Neuron (in vitro differentiated cells): ENCODE measurements around the gene DES.

Experiments
- H2AFZ ChIP-seq: one replicate; pipeline ENCODE4 v1.6.1; 2013; ENCODE audit warnings: low read depth, mild to moderate bottlenecking, inconsistent platforms, low read length, moderate library complexity
- H3K27me3 ChIP-seq: one replicate; pipeline ENCODE4 v1.6.1; 2013; ENCODE audit warnings: low read length; ENCODE audit not compliant: insufficient read depth
- H3K36me3 ChIP-seq: one replicate; pipeline ENCODE4 v1.6.1; 2013; ENCODE audit warnings: low read length; ENCODE audit not compliant: insufficient read depth
- H3K4me1 ChIP-seq: one replicate; pipeline ENCODE4 v1.6.1; 2013; ENCODE audit warnings: low read length; ENCODE audit not compliant: insufficient read depth
- H3K4me3 ChIP-seq: 2 replicates; pipeline ENCODE4 v1.5.1; 2013; ENCODE audit warnings: mild to moderate bottlenecking, low read length, moderate library complexity
- H3K9me3 ChIP-seq: one replicate; pipeline ENCODE4 v1.6.1; 2013; ENCODE audit warnings: low read length

The DES gene

GRCh38 chr2:219440388-219441256, 22.4 kb downstream of the DES start:
- Histone ChIP-seq H3K4me3 (no peak overlapping the region), H3K9me3 (no peaks in the 10 kb centered on the region), H3K4me1 (peaks cover 19% of the 10 kb centered on the region), H3K27me3 (peaks cover 55% of the 10 kb centered on the region), H3K36me3 (no peaks in the 10 kb centered on the region), H2AFZ (no peak overlapping the region)

- Histone ChIP-seq H3K9me3 (no peaks in the 10 kb centered on the region), H3K4me3 (peak overlapping the region; percentile 49), H3K36me3 (no peaks in the 10 kb centered on the region), H3K27me3 (peaks cover 45% of the 10 kb centered on the region), H2AFZ (no peak overlapping the region), H3K4me1 (peaks cover 29% of the 10 kb centered on the region)
These were observed 23.5 kb downstream of the DES start for GRCh38 chr2:219441451-219442255.

GRCh38 chr2:219442256-219443015, 24.3 kb downstream of the DES start:
- Histone ChIP-seq H2AFZ (no peak overlapping the region), H3K27me3 (peaks cover 37% of the 10 kb centered on the region), H3K4me3 (peak overlapping the region; percentile 49), H3K4me1 (peaks cover 31% of the 10 kb centered on the region), H3K36me3 (no peaks in the 10 kb centered on the region), H3K9me3 (no peaks in the 10 kb centered on the region)

GRCh38 chr2:219443016-219443696, 25.0 kb downstream of the DES start:
- Histone ChIP-seq H3K9me3 (no peaks in the 10 kb centered on the region), H3K27me3 (peaks cover 30% of the 10 kb centered on the region), H3K4me1 (peaks cover 31% of the 10 kb centered on the region), H3K4me3 (peak overlapping the region; percentile 49), H3K36me3 (no peaks in the 10 kb centered on the region), H2AFZ (no peak overlapping the region)

- Histone ChIP-seq H3K27me3 (peaks cover 24% of the 10 kb centered on the region), H2AFZ (no peak overlapping the region), H3K4me1 (peaks cover 31% of the 10 kb centered on the region), H3K9me3 (no peaks in the 10 kb centered on the region), H3K4me3 (no peak overlapping the region), H3K36me3 (no peaks in the 10 kb centered on the region)
These were observed 25.5 kb downstream of the DES start for GRCh38 chr2:219443697-219444023.

GRCh38 chr2:219444566-219445091, 26.5 kb downstream of the DES start:
- H3K27me3 ChIP-seq: peaks cover 16% of the 10 kb centered on the region

GRCh38 chr2:219445220-219445640, 27.1 kb downstream of the DES start:
- H3K9me3 ChIP-seq: no peaks in the 10 kb centered on the region
- peaks cover 31% of the 10 kb centered on the region for H3K4me1 ChIP-seq
- H3K36me3 ChIP-seq: no peaks in the 10 kb centered on the region
- H3K27me3 ChIP-seq: peaks cover 11% of the 10 kb centered on the region
- H3K4me3 ChIP-seq: no peak overlapping the region
- H2AFZ ChIP-seq: no peak overlapping the region

More at GRCh38 chr2:219444566-219445091, 26.5 kb downstream of the DES start:
- Histone ChIP-seq H3K9me3 (no peaks in the 10 kb centered on the region), H3K4me1 (peaks cover 31% of the 10 kb centered on the region), H3K4me3 (no peak overlapping the region), H2AFZ (no peak overlapping the region), H3K36me3 (no peaks in the 10 kb centered on the region)

GRCh38 chr2:219446101-219446504, 27.9 kb downstream of the DES start:
- peaks cover 4% of the 10 kb centered on the region for H3K27me3 ChIP-seq
- no peaks in the 10 kb centered on the region for H3K9me3 ChIP-seq
- H2AFZ ChIP-seq: no peak overlapping the region
- no peaks in the 10 kb centered on the region for H3K36me3 ChIP-seq
- H3K4me3 ChIP-seq: no peak overlapping the region
- H3K4me1 ChIP-seq: peaks cover 31% of the 10 kb centered on the region

GRCh38 chr2:219446689-219447088, 28.5 kb downstream of the DES start:
- H3K4me3 ChIP-seq: no peak overlapping the region
- H3K27me3 ChIP-seq: no peaks in the 10 kb centered on the region
- H2AFZ ChIP-seq: no peak overlapping the region
- H3K4me1 ChIP-seq: peaks cover 26% of the 10 kb centered on the region
- no peaks in the 10 kb centered on the region for H3K9me3 ChIP-seq
- H3K36me3 ChIP-seq: no peaks in the 10 kb centered on the region

- H3K36me3 ChIP-seq: no peaks in the 10 kb centered on the region
- H3K27me3 ChIP-seq: no peaks in the 10 kb centered on the region
- peaks cover 24% of the 10 kb centered on the region for H3K4me1 ChIP-seq
- no peak overlapping the region for H3K4me3 ChIP-seq
- no peak overlapping the region for H2AFZ ChIP-seq
- no peaks in the 10 kb centered on the region for H3K9me3 ChIP-seq
These were observed 29.3 kb downstream of the DES start for GRCh38 chr2:219447242-219448098.

GRCh38 chr2:219448099-219448775, 30.1 kb downstream of the DES start:
- H3K9me3 ChIP-seq: no peaks in the 10 kb centered on the region
- H3K27me3 ChIP-seq: no peaks in the 10 kb centered on the region
- no peak overlapping the region for H2AFZ ChIP-seq
- H3K4me3 ChIP-seq: no peak overlapping the region
- H3K36me3 ChIP-seq: no peaks in the 10 kb centered on the region
- H3K4me1 ChIP-seq: peaks cover 22% of the 10 kb centered on the region
